GM19463 (cell line): ENCODE data around the gene SLC16A5.
"Not testable (repeated sequence)": the region's sequence is repeated elsewhere in the genome, so short reads cannot be mapped to it uniquely, and the experiment has no call there.

ENCODE experiments used
- ATAC-seq: cut with Tn5 transposase; IDR thresholded peaks from one replicate; pipeline ENCODE4 v1.9.1; 2021; ENCODE audit warnings: mild to moderate bottlenecking, moderate library complexity; ENCODE audit not compliant: unreplicated experiment

Gene SLC16A5

DNA sequence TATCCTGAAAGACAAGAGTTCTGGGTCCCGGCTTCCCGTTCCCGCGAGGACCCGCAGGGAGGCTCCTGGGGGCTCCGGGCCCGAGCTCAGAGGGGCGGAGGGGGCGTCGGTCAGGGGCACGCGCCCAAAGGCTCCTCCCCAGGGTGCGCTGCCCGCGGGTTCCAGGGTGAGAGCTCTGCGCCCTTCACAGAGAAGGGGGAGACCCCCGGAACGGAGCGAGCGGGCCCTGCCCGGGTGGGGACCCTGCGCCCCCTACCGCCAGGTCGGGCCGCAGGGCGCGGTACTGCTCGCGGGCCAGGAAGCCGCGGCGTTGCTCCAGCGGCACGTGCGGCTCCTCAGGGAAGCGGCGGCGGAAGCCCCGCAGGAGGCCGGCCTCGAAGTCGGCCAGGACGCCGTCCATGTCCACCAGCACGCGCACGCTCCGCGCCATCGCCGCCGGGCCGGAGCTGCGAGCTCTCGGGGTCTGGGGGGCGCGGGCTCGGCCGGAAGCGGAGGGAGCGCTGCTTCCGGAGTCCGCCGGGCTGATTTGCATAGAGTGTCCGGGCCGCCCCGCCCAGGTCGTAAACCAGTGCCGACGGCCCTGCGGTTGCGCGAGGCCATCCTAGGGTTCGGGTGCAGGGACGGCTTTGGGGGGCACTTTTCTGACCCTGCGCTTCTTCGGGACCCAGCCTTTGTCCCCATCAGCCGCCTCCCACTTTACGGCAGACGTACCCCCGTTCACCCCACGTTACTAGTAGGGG lies 43.7 kb downstream of the SLC16A5 start, which contains the start of gene NT5C:
TSS of gene NT5C (minus strand) at position 465 of the 740 bp plus-strand sequence. CDS start at position 430, 35 bp downstream.
- peak; percentile 85 for ATAC-seq

DNA sequence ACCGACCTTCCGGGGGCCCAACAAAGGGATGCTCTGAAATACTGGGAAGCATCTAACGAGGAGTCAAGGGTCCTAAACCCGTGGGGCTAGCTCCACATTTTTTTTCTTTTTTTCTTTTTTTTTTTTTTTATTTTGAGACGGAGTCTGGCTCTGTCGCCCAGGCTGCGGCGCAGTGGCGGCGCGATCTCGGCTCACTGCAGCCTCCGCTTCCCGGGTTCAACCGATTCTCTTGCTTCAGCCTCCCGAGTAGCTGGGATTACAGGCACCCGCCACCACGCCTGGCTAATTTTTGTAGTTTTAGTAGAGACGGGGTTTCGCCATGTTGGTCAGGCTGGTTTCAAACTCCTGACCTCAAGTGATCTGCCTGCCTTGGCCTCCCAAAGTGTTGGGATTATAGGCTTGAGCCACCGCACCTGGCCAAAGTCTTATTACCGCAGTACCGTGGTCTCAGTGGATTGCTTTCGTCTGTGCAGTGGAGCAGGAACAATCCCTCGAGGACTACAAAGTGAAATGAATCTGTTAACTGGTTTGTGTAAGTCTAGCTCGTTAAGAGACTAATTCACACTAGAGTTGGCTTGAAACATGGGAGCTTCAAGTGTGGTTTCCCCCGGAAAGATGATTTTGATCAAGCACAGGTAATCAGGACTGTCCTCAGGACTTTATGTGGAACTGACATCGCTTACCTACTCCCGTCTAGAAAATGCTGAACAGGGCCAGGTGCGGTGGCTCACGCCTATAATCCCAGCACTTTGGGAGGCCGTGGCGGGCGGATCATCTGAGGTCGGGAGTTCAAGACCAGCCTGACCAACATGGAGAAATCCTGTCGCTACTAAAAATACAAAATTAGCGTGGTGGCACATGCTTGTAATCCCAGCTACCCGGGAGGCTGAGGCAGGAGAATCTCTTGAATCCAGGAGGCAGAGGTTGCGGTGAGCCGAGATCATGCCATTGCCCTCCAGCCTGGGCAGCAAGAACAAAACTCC lies 44.6 kb downstream of the SLC16A5 start:
- not testable (repeated sequence) for ATAC-seq

DNA sequence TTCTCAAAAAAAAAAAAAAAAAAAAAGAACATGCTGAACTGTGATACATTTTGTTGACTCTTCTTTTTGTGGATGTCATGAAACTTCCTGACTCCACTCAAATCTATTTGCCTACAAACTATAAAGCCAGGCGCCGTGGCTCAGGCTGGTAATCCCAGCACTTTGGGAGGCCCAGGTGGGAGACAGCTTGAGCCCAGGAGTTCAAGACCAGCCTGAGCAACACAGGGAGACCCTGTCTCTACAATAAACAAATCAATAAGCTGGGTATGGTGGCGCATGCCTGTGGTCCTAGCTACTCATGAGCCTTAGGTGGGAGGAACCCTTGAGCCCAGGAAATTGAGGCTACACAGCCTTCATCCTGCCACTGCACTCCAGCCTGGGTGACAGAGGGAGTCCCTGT lies 45.2 kb downstream of the SLC16A5 start:
- ATAC-seq, result no peak

DNA sequence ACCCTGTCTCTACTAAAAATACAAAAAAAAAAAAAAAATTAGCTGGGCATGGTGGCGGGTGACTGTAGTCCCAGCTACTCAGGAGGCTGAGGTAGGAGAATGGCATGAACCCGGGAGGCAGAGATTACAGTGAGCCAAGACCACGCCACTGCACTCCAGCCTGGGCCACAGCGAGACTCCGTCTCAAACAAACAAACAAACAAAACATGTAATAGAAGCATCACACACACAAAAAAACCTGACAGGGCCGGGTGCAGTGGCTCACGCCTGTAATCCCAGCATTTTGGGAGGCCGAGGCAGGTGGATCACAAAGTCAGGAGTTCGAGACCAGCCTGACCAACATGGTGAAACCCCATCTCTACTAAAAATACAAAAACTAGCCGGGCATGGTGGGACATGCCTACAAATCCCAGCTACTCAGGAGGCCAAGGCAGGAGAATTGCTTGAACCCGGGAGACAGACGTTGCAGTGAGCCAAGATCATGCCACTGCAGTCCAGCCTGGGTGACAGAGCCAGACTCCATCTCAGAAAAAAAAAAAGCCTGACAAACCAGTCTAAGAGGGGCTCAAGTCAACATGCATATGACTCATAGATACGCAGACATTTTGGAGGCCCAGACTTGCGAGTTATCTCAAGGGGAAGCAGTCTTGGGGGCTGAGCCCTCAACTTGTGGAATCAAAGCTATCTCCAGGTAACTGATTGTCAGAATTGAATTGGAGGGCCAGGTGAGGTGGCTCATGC lies 46.0 kb downstream of the SLC16A5 start:
- not testable (repeated sequence) for ATAC-seq

DNA sequence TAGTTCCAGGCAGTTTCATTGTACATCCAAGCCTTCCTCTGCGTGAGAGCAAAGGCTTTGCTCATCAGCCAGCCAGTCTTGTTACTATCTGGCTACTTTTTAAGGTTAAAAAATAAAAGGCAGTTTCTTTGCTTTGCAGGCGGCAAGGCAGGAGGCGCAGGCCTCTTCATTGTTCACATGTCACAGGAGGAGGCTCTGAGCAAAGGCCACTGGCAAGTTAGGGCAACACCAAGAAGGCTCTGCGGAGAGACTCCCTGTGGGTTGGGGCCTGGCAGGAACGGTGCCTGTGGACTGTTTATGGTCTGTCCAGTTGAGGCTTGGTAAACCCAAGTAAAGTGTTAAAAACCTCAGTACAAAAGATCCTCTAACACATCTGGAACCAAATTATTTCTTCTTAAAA lies 47.7 kb downstream of the SLC16A5 start:
- ATAC-seq, result no peak

DNA sequence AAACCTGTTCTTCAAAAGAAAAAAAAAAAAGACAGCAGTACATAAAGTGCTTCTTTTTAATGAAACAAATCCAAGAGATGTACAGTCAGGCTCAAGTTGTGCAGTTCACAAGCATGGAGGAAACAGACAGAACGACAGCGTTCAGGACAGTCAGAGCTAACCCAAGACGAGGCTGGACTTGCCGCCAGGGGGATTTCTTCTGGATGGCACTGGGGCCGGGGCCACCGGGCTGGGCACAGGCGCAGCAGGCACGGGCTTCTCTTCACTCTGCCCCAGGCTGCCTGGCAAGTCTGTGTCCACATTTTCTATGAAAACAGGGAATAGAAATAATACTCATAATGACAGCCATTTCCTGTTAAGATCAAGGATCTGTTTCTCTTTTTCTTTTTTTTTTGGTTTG lies 48.2 kb downstream of the SLC16A5 start:
- no peak for ATAC-seq

GRCh38 chr17:75137762-75138161 lies 50.0 kb downstream of the SLC16A5 start:
- not testable (repeated sequence) for ATAC-seq

GRCh38 chr17:75138519-75138918 lies 50.8 kb downstream of the SLC16A5 start:
- no peak for ATAC-seq

DNA sequence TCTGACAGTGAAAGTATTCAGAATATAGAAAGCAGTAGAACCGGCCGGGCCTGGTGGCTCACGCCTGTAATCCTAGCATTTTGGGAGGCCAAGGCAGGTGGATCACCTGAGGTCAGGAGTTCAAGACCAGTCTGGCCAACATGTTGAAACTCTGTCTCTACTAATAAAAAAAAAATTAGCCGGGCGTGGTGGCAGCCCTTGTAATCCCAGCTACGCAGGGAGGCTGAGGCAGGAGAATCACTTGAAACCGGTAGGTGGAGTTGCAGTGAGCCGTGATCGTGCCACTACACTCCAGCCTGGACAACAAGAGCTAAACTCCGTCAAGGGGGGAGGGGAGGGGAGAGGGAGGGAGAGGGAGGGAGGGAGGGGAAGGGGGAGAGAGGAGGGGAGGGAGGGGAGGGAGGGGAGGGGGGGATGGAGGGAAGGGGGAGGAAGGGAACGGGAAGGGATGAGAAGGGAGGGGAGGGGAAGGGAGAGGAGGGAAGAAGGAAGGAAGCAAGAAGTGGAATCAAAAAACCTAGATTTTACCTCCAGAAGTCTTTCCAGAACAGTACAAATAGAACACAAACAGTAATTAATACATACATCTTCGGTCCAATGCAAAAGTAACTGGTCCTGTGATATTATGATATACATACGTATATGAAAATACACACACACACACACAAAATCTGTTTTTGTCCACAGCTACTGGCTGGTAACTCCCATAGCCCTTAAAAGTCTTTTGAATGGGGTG lies 54.6 kb downstream of the SLC16A5 start:
- no peak for ATAC-seq

- ATAC-seq, result no peak
Observed at GRCh38 chr17:75144816-75145512, 57.2 kb downstream of the SLC16A5 start.

- no peak for ATAC-seq
Observed at GRCh38 chr17:75146592-75146991, 58.8 kb downstream of the SLC16A5 start.

- no peak for ATAC-seq
Observed at GRCh38 chr17:75147878-75148546, 60.3 kb downstream of the SLC16A5 start.

DNA sequence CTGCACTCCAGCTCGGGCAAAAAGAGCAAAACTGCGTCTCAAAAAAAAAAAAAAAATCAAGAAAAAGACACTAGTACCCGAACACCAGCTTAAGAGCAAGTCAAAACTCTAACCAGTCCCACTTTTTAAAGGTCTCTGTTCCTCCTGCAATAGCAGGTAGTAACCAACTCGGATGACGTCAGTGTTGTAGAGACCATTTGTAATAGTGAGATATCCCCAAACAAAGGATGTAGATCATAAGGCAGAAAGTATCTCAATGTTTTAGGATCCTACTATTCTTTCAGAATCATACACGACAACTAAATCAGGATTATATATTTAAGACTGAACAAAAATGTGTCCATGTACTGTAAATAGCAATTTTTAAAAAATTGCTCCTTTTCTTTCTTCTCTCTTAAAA lies 64.2 kb downstream of the SLC16A5 start:
- no peak for ATAC-seq

DNA sequence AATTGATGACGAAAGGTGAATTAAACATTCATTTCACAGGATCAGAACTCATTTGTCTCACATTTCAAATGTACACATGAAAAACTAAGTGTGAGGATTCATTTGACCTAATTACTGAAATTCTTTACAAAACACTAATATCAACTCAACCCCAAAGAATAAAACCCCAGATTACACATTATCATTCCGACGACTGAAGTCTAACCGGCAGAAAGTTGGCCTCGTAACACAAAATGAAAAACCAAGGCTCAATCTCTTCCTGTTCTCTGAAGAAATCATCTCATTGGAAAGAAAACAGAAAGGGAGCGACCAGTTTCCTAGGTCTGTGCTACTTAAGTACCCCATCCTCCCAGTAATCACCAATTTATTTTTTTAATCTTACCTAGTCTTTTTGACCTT lies 64.8 kb downstream of the SLC16A5 start:
- no peak for ATAC-seq

DNA sequence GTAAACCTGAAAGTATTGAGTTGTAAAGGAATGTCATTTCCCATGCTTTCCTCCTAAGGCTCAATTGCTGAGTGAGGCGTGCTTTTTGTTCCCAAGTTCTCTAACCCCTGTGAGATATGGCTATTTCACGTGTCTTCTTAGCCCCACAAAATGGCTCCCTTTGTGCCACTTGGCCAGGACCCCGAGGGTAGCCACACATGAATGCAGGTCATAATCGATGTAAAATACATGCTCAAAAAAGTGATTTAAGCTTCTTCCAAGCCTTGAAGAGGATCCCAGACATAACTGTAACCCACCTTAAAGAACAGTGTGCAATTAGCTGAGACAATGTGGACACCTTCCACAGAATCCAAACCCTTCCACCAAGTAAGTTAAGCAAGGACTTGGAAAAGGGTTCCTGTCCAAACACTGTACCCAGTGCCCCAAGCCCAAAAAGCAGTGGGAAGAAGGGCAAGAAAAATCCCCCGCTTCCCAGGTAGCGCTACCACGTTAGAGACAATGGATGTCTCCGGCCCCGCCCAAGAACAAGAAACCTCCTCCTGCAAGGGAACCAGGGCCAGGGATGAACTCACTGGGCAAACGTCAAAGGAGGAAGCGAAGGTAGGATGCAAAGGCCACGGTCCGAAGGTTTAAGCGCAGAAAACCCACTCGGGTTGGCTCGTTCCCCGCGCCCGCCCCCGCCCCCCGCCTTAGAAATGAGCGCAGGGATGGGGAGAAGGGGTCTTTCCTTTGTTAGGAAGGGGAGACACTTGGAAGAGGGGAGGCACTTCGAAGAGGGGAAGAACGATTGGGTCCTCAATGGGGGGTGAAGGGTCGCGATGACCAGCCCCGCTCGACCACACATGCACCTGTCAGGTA lies 65.4 kb downstream of the SLC16A5 start:
- ATAC-seq, result no peak

GRCh38 chr17:75153780-75154194 lies 66.0 kb downstream of the SLC16A5 start:
- no peak for ATAC-seq

GRCh38 chr17:75154195-75155106 lies 66.7 kb downstream of the SLC16A5 start, which contains the start of gene JPT1:
Gene JPT1, minus strand, starts transcription at chr17:75154512. Its CDS starts 115 bp downstream, at chr17:75154397.
- peak; percentile 97 for ATAC-seq
